ENCODE data around the gene PCMT1. TPM values are rescaled to one million over a fixed set of nuclear protein-coding genes. Genes with fewer than 3 reads are reported as not detected.

Gene PCMT1
- polyA plus RNA-seq, 2 of the 4 experiments (the other 2 are of a cell fraction) = 92.4 to 99.3 TPM

GRCh38 chr6:149727793-149728498, 21.6 kb upstream of the PCMT1 start:
- CTCF ChIA-PET = no interaction called here
- H3K4me1 ChIP-seq = no peaks in the 10 kb centered on the region
- H3K4me3 ChIP-seq = no peak overlapping the region
- no peak for ATAC-seq
- POLR2A ChIA-PET = no interaction called here
- WGBS (ENCODE audit: missing lambda C conversion rate) = 76% methylated on average over 4 of the region's 4 CpGs
- TF ChIP-seq HMGXB4 (CRISPR knock-in tag; IDR thresholded peaks at IDR 0.05; ENCODE audit: borderline replicate concordance) (no peak), HOXB5 (CRISPR knock-in tag; IDR thresholded peaks at IDR 0.05) (no peak), RCOR1 (IDR thresholded peaks at IDR 0.05; ENCODE audit: low read depth, low read length) (no peak), EHMT2 (IDR thresholded peaks at IDR 0.05; ENCODE audit: low read depth) (no peak), ESRRA (IDR thresholded peaks at IDR 0.05; ENCODE audit: borderline replicate concordance, low read length) (no peak)
- H3K4me2 ChIP-seq = no peak overlapping the region
- no peak overlapping the region for H3K27ac ChIP-seq
- DNase-seq (ENCODE audit: low read depth in 1 of 2, low spot score in 1 of 2) = no peak
- H3K9me3 ChIP-seq = no peaks in the 10 kb centered on the region
- FAIRE-seq = no peak

GRCh38 chr6:149728499-149729234, 20.9 kb upstream of the PCMT1 start:
- H3K9me3 ChIP-seq = no peaks in the 10 kb centered on the region
- ATAC-seq (no peak), FAIRE-seq (no peak), DNase-seq (ENCODE audit: low read depth in 1 of 2, low spot score in 1 of 2) (no peak)
- H3K27ac ChIP-seq = no peak overlapping the region
- 90% methylated on average over 5 of the region's 5 CpGs for WGBS (ENCODE audit: missing lambda C conversion rate)
- CTCF ChIA-PET = no interaction called here
- no peak overlapping the region for H3K4me3 ChIP-seq
- POLR2A ChIA-PET = no interaction called here
- H3K4me2 ChIP-seq = no peak overlapping the region
- TF ChIP-seq POLR2A (IDR thresholded peaks at IDR 0.05; ENCODE audit: low read length) (no peak), ZC3H11A (IDR thresholded peaks at IDR 0.05) (no peak), RCOR1 (IDR thresholded peaks at IDR 0.05; ENCODE audit: low read depth, low read length) (no peak), USF2 (IDR thresholded peaks at IDR 0.05) (no peak), PBX3 (IDR thresholded peaks at IDR 0.05) (no peak), ZFP36 (IDR thresholded peaks at IDR 0.05; ENCODE audit: borderline replicate concordance, partially characterized antibody) (no peak), HES2 (IDR thresholded peaks at IDR 0.05) (no peak), RNF2 (IDR thresholded peaks at IDR 0.05; ENCODE audit: borderline replicate concordance, low read depth) (no peak), MYC (IDR thresholded peaks at IDR 0.05; ENCODE audit: borderline replicate concordance, low read length) (no peak)
- no peaks in the 10 kb centered on the region for H3K4me1 ChIP-seq

- TF ChIP-seq FOSB (CRISPR knock-in tag; IDR thresholded peaks at IDR 0.05) (no peak), CHD2 (IDR thresholded peaks at IDR 0.05; ENCODE audit: low read length, partially characterized antibody) (no peak), RARB (CRISPR knock-in tag; IDR thresholded peaks at IDR 0.05) (no peak), MAZ (IDR thresholded peaks at IDR 0.05; ENCODE audit: borderline replicate concordance, low read depth, low read length) (no peak), RNF2 (IDR thresholded peaks at IDR 0.05; ENCODE audit: borderline replicate concordance, low read depth) (no peak), HOXB5 (CRISPR knock-in tag; IDR thresholded peaks at IDR 0.05) (no peak), POLR2AphosphoS2 (conservative IDR thresholded peaks at IDR 0.05; ENCODE audit: low read length) (no peak), NFE2L2 (conservative IDR thresholded peaks at IDR 0.05; ENCODE audit: low read length) (no peak), NPAS2 (CRISPR knock-in tag; IDR thresholded peaks at IDR 0.05; ENCODE audit: borderline replicate concordance) (no peak), HDAC2 (IDR thresholded peaks at IDR 0.05) (no peak), SMC3 (IDR thresholded peaks at IDR 0.05) (no peak)
- WGBS (ENCODE audit: missing lambda C conversion rate) = 97% methylated on average over 8 of the region's 8 CpGs
- no peak for DNase-seq (ENCODE audit: low read depth in 1 of 2, low spot score in 1 of 2)
- no peak overlapping the region for H3K4me3 ChIP-seq
- H3K9me3 ChIP-seq = no peaks in the 10 kb centered on the region
- H3K27ac ChIP-seq = no peak overlapping the region
- ChIA-PET CTCF (interaction anchor here (0.6 kb wide), 1 partner anchor 306 kb away, joined by 3 read pairs; no protein-coding TSS in a partner anchor), POLR2A (no interaction called here)
- no peak for FAIRE-seq
- no peaks in the 10 kb centered on the region for H3K4me1 ChIP-seq
- no peak overlapping the region for H3K4me2 ChIP-seq
- no peak for ATAC-seq
These were observed 19.7 kb upstream of the PCMT1 start for GRCh38 chr6:149729824-149730223.
